ENCODE measurements around the gene USP36.
"Not testable (repeated sequence)": the region's sequence is repeated elsewhere in the genome, so short reads cannot be mapped to it uniquely, and the experiment has no call there.

Gene USP36

GRCh38 chr17:78789149-78789662 lies 51.4 kb downstream of the USP36 start:
- no peak for DNase-seq

- DNase-seq = no peak
These were observed 52.2 kb downstream of the USP36 start for GRCh38 chr17:78788451-78788850.

- DNase-seq = no peak
These were observed 53.2 kb downstream of the USP36 start for GRCh38 chr17:78787444-78787843.

GRCh38 chr17:78785663-78786057 lies 55.0 kb downstream of the USP36 start:
- no peak for DNase-seq

GRCh38 chr17:78785011-78785662 lies 55.5 kb downstream of the USP36 start:
- no peak for DNase-seq

GRCh38 chr17:78784352-78784751 lies 56.3 kb downstream of the USP36 start:
- no peak for DNase-seq

- no peak for DNase-seq
These were observed 56.8 kb downstream of the USP36 start for GRCh38 chr17:78783711-78784324.

- DNase-seq = no peak
These were observed 58.7 kb downstream of the USP36 start, which contains the start of gene CYTH1 for GRCh38 chr17:78781893-78782304. TSS of gene CYTH1 (minus strand) at chr17:78782273. CDS start at chr17:78782223, 50 bp downstream.

- DNase-seq = peak; percentile 22
These were observed 59.3 kb downstream of the USP36 start for GRCh38 chr17:78781104-78781892.

GRCh38 chr17:78780335-78780734 lies 60.3 kb downstream of the USP36 start:
- no peak for DNase-seq

GRCh38 chr17:78779850-78780249 lies 60.8 kb downstream of the USP36 start:
- no peak for DNase-seq

GRCh38 chr17:78779286-78779651 lies 61.3 kb downstream of the USP36 start:
- not testable (repeated sequence) for DNase-seq

- DNase-seq = no peak
These were observed 62.7 kb downstream of the USP36 start for GRCh38 chr17:78777881-78778280.

- peak; percentile 26 for DNase-seq
These were observed 65.5 kb downstream of the USP36 start for GRCh38 chr17:78774956-78775571.

- DNase-seq = no peak
These were observed 66.2 kb downstream of the USP36 start for GRCh38 chr17:78774453-78774852.

- no peak for DNase-seq
These were observed 68.7 kb downstream of the USP36 start for GRCh38 chr17:78771758-78772382.

- DNase-seq = no peak
These were observed 71.3 kb downstream of the USP36 start for GRCh38 chr17:78769196-78769773.

GRCh38 chr17:78767806-78768205 lies 72.8 kb downstream of the USP36 start:
- no peak for DNase-seq

GRCh38 chr17:78766743-78767294 lies 73.8 kb downstream of the USP36 start:
- DNase-seq = no peak

- no peak for DNase-seq
These were observed 74.4 kb downstream of the USP36 start for GRCh38 chr17:78766225-78766624.

- no peak for DNase-seq
These were observed 74.8 kb downstream of the USP36 start for GRCh38 chr17:78765821-78766220.

- DNase-seq = no peak
These were observed 75.7 kb downstream of the USP36 start for GRCh38 chr17:78764871-78765270.
